Measurements from ENCODE around the gene MAD1L1.

DNA sequence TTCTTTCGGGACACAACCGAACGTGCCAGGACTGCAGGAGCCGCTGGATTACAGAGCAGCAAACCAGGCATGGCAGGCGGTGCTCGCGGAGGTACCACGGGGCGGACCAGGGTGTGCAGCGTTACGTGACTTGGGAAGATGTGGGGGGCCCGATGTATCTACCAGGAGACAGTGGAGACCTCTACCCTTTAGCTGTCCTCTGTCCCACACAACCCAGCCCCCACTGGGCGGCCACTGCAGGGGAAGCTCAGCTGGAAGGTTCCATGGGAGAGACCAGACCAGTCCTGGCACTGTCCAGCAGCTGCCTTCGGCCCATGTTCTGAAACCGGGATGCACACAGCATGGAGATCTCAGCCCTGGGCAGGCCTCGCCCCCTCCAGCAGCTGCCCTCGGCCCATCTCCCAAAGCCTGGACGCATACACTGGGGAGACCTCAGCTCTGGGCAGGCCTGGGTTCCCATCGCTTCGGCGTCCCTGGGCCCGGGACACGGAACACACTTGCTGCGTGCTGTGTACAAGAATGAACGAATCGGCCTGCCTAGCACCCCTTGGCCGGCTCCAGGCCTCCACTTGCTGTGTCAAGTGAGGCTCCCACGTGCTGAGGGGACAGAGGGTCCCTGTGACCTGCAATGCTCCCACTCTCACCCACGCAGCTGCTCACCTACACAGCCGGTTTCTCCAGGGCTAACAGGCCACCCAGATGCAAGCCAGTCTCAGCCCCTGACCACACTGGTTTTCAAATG is 385.3 kb downstream of the MAD1L1 start:
- no peak for TF ChIP-seq EZH2 (IDR thresholded peaks at IDR 0.05; ENCODE audit: low read length, missing control alignments)
- TF ChIP-seq, protein P1, sequence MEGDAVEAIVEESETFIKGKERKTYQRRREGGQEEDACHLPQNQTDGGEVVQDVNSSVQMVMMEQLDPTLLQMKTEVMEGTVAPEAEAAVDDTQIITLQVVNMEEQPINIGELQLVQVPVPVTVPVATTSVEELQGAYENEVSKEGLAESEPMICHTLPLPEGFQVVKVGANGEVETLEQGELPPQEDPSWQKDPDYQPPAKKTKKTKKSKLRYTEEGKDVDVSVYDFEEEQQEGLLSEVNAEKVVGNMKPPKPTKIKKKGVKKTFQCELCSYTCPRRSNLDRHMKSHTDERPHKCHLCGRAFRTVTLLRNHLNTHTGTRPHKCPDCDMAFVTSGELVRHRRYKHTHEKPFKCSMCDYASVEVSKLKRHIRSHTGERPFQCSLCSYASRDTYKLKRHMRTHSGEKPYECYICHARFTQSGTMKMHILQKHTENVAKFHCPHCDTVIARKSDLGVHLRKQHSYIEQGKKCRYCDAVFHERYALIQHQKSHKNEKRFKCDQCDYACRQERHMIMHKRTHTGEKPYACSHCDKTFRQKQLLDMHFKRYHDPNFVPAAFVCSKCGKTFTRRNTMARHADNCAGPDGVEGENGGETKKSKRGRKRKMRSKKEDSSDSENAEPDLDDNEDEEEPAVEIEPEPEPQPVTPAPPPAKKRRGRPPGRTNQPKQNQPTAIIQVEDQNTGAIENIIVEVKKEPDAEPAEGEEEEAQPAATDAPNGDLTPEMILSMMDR (conservative IDR thresholded peaks at IDR 0.05 in 1 of 2, IDR thresholded peaks at IDR 0.05 in 1 of 2; ENCODE audit: low read depth in 1 of 2, low read length in 2 of 2), result no peak

All from fibroblast of lung (primary cell).